KOPT-K1 (cell line): ENCODE measurements around the gene TENT4A.

ENCODE experiments used
- H3K27ac ChIP-seq: fragments of 200-600 bp; sonication (generic); 2 replicates; pipeline ENCODE4 v1.5.1; 2016; ENCODE audit warnings: antibody characterized with exemption, mild to moderate bottlenecking, low read depth, low read length; ENCODE audit not compliant: poor library complexity, severe bottlenecking
- H3K36me3 ChIP-seq: fragments of 200-600 bp; sonication (generic); 2 replicates; pipeline ENCODE4 v1.5.1; 2017; ENCODE audit warnings: antibody characterized with exemption, mild to moderate bottlenecking, low read length, moderate library complexity; ENCODE audit not compliant: insufficient read depth
- H3K9me3 ChIP-seq: fragments of 200-600 bp; sonication (generic); 2 replicates; pipeline ENCODE4 v1.5.1; 2017; ENCODE audit warnings: antibody characterized with exemption, low read length, mild to moderate bottlenecking; ENCODE audit not compliant: insufficient read depth, poor library complexity, severe bottlenecking

The TENT4A gene

DNA sequence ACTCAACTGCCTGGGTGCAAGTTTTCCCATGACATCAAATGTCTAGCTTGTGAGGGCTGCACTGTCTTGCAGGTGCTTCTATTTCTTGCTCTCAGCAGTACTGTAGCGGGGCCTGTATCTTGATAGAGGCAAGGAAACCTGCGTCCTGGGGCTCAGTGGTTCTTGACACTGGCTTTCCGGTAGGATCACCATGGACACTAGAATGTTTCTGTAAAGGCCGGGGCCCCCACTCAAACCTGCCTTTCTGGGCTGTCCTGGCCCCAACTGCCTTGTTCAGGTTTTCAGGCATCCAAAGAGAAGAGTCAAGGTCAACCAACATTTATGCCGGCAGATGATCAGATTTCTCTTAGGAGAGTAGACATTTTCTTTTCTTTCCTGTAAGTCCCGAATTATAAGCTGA is 26.7 kb upstream of the TENT4A start:
- Histone ChIP-seq H3K36me3 (no peaks in the 10 kb centered on the region), H3K27ac (no peak overlapping the region), H3K9me3 (no peaks in the 10 kb centered on the region)

DNA sequence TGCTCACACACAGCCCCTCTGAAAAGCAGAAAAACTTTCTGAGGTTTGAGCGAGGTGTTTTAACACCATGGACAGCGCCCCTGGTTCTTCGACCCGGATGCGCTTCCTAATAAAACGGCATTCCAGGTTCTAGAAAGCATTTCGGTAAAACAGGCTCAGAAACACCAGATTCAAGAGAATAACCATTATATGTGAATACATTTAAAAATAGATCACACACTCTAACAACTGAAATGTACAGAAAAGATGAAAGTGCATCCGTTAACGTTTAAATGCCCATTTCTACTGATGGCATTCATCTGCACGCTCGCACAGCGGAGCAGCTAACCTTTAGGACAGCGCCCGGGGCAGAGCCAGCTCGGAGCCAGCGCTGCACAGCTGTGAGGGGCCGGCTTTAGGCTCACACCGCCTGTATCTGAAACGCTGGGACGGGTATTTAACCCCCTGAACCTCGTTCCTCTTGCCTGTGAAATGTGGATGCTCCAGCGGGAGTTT is 26.3 kb upstream of the TENT4A start:
- Histone ChIP-seq H3K27ac (no peak overlapping the region), H3K9me3 (no peaks in the 10 kb centered on the region), H3K36me3 (no peaks in the 10 kb centered on the region)

DNA sequence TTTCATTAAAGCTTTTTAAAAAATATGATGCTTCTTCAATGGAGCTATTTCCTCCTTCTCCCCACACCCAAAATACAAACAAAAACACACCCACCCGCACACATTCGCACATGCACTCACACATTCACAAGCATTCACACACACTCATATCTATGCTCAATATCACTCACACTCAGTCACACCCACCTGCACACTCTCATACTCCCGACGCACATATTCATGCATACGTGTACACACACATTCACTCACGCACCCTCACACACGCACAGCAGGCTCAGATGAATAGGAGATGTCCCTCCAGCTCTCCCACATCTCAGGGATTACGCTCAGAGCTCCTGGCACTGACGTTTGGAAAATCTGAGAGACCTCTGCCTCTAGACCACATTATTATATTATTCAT is 25.7 kb upstream of the TENT4A start:
- Histone ChIP-seq H3K36me3 (no peaks in the 10 kb centered on the region), H3K27ac (no peak overlapping the region), H3K9me3 (no peaks in the 10 kb centered on the region)

DNA sequence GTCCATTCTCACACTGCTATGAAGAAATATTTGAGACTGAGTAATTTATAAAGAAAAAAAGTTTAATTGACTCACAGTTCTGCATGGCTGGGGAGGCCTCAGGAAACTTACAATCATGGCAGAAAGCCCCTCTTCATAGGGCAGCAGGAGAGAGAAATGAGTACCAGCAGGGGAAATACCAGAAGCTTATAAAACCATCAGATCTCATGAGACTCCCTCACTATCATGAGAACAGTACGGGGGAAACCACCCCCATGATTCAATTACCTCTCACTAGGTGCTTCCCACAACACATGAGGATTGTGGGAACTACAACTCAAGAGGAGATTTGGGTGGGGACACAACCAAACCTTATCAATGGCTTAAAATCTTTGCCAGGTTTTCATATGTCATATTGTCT is 20.3 kb upstream of the TENT4A start:
- H3K9me3 ChIP-seq = no peaks in the 10 kb centered on the region
- H3K36me3 ChIP-seq = no peaks in the 10 kb centered on the region
- H3K27ac ChIP-seq = no peak overlapping the region

DNA sequence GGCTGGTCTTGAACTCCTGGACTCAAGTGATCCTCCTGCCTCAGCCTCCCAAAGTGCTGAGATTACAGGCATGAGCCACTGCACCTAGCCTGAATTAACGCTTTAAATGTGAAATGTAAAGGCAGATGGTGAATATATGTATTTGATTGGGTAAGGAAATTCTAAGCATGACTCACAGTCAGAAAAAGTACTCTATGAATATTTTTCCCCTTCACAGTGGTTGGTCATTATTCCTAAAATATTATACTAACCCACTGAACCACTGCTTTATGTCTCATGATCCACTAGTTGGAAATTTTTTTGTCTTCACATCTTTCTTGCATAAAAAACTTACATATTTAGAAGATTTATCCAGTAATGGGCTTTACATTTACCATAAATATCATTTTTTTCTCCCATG is 14.5 kb upstream of the TENT4A start:
- H3K9me3 ChIP-seq = no peaks in the 10 kb centered on the region
- H3K27ac ChIP-seq = no peak overlapping the region
- H3K36me3 ChIP-seq = no peaks in the 10 kb centered on the region

DNA sequence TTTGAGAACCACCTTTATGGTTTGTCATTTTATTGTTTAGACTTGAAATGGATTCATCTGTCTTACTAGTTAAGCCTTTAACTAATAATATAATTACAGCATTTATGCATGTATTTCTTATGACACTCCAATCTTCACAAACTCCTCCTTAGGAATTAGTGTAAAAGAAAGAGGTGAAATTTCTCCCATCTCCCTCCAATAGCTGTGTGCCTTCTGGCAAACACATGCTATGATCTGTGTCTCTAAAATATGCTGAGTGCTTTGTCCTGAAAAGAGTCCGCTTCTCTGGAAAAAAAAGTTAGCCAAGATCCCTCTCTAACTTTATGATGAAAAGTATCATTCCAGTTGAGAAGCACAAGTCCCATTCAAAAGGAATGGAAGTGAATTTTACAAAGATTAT is 13.9 kb upstream of the TENT4A start:
- Histone ChIP-seq H3K27ac (no peak overlapping the region), H3K36me3 (no peaks in the 10 kb centered on the region), H3K9me3 (no peaks in the 10 kb centered on the region)

DNA sequence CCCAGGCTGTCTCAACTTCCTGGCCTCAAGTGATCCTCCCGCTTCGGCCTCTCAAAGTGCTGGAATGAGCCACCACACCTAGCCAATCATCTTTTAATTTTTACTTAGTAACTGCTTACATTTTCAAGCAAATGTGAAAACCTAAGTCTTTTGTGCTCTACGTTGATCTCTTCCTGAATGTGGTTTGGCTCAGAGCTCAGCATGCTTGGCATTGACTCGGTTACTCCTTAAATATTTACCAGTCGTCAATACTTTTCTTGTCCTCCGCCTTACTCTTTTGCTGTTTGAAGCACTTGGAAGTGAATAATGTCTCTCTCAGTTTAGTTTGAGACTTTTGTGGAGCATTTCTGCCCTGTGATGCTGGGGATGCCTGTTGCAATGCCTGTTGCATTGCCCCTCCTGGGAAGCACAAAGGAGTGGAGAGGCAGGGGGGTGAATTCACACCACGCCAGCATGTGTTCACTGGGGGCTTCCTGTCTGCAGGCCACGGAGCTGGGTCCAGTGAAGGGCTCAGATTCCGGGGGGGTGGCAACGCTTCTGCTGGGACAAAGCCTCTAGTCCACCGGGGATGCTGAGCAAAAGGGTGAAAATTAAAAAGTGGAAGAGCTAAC is 13.1 kb upstream of the TENT4A start:
- Histone ChIP-seq H3K36me3 (no peaks in the 10 kb centered on the region), H3K27ac (no peak overlapping the region), H3K9me3 (no peaks in the 10 kb centered on the region)

DNA sequence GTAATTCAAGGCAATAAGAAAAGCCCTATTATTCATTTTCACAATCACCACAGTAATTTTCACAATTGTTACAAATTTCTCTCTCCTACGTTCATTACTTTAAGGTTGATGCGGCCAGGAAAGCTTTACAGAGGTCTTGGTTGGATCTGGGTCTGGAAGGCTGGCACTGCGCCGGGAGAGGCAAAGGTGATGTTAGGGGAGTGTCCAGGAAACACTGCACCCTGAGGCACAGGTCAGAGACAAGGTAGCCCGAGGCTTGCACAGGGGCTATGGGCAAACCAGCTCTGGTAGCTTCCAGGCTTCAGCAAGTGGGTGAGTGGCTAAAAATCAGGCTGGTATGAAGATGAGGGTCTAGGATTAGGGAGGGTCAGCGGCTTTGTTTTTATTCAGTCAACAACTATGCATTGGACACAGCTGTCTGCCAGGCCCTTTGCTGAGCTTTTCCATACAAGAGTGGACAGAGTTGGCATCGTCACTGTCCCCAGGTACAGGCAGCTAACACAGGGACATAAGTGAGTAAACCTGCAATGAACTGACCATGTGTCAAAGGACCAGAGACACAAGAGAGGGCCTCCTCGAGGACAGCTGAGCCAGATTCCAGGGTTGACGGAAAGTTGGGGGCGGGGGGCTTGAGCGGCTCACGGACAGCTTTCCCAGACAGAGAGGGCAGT is 12.4 kb upstream of the TENT4A start:
- Histone ChIP-seq H3K27ac (no peak overlapping the region), H3K36me3 (no peaks in the 10 kb centered on the region), H3K9me3 (no peaks in the 10 kb centered on the region)

DNA sequence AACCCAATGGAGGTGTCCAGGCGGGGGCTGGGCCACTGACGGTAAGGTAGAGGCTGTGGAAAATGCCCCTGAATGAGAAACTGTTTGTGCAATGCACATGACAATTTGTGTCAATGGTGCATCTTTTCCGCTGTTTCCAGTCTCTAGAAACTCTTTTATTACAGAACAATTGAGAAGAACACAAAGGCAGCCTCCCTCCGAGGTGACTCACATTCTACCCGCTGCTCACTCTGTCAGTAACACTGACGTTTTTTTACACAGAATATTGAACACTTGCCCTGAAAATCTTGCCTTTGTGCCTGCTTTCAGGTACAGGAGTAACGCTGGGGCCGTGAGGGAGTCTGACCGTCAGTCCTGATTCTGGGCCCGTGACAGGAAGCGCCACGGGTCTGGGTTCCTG is 11.7 kb upstream of the TENT4A start:
- no peaks in the 10 kb centered on the region for H3K9me3 ChIP-seq
- no peak overlapping the region for H3K27ac ChIP-seq
- no peaks in the 10 kb centered on the region for H3K36me3 ChIP-seq

DNA sequence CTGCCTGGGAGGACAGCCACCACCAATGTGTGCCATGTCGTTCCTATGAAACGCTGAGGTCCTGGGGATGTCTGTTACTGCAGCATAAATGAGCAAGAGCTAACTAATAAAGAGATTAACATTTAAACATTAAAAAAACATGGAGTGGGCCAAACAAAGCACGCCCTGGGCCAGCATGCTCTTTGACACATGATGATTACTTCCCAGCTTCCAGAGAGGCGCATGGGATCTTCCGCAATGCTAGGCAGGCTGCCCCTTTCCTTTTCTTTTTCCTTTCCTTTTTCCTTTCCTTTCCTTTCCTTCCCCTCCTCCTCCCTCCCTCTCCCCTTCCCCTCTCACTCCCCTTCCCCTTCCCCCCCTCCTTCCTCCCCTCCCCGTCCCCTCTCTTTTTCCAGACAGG is 10.6 kb upstream of the TENT4A start:
- H3K27ac ChIP-seq = no peak overlapping the region
- no peaks in the 10 kb centered on the region for H3K9me3 ChIP-seq
- H3K36me3 ChIP-seq = no peaks in the 10 kb centered on the region

DNA sequence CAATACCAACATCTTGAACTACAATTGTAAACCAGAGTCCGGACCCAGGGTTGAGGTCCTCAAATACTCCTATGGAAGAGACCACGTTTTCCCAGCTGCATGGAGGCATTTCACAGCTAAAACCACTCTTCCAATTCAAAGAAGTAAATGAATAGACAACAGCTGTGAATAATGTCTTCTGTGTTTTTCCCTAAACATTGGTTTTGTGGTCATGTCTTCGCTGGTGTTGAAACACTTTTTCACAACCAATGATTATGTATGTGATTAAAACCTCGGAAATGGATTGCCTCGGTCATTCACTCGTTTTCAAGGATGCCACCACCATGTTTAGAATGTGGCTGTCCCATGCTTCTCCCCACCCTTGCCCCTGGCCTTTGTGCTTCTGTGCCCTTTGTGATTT is 9.4 kb upstream of the TENT4A start:
- Histone ChIP-seq H3K27ac (no peak overlapping the region), H3K36me3 (no peaks in the 10 kb centered on the region), H3K9me3 (no peaks in the 10 kb centered on the region)

DNA sequence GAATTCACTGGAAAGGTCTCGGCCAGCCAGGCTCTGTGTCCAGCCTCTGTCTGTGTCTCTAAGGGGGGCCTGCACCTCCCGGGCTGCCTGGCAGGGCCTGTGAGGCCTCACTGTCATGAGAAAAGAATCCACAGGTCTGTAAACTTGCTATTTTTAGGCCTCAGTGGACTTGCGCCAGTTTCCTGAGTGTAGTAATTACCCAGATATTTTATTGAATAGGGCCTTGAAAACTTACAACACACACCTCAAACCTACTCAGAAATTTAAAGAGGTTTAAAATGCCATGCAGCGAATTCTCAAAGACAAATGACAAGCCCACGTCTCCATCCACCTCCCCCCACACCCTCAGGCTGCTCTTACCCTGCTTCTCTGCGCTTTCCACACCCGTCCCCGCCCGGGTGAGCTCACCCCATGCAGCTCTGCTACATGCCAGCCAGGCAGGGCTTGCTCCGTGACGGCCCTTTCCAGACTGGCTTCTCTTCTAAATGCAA is 8.8 kb upstream of the TENT4A start:
- Histone ChIP-seq H3K36me3 (no peaks in the 10 kb centered on the region), H3K9me3 (no peaks in the 10 kb centered on the region), H3K27ac (no peak overlapping the region)

DNA sequence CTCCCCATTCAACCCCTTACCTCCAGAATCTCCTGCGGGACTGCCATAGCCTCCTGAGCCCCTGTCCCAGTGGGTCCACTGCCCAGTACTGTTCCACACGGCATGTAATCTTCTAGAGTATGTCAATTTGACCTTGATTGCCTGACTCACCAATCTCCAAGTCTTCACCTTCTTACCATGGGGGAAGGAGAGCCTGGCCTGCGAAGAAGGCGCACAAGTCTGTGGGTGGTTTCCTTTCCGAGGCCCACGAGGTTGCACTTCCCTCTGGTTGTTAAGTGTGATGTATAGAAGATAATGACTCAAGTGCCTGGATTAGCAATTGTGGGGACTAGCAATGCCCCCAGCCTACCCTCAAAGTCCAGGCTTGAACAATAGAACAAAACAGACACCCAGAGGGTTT is 8.1 kb upstream of the TENT4A start:
- Histone ChIP-seq H3K36me3 (no peaks in the 10 kb centered on the region), H3K9me3 (no peaks in the 10 kb centered on the region), H3K27ac (no peak overlapping the region)

DNA sequence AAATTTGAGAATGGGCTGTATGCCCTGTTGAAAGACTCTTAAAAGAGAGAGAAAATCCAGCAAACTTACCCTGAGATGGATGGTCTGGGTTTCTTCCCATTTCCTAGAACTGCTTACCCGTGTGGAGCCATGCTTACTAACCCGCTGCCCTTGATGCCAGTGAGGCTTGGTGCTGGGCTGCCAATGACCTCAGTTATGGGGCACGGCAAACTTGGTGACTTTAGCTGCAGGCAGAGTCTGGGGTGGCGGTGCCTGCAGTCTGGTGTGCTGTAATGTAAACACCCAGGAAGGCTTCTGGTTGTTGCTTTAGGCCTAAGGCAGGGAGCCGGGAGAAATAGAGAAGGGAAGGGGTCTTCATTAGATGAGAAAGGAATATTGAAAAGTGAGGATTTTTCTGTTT is 7.3 kb upstream of the TENT4A start:
- Histone ChIP-seq H3K9me3 (no peaks in the 10 kb centered on the region), H3K27ac (peak overlapping the region; percentile 15), H3K36me3 (no peaks in the 10 kb centered on the region)

DNA sequence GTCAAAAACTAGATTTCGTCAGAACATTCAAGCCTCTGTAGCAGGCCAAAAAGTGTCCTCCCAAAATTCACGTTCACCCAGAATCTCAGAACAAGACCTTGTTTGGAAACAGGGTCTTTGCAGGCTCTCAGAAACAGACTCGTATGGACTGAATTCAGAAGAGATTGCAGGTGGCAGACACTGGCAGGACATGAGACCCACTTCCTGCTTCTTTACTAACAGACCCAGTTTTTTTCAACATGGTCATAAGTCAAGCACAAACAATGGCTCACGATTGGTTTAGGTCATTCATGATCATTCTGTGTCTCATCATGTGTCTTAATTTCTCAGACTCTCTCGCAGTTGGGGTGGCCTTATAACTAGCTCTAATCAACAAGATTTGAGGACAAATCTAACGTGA is 5.4 kb upstream of the TENT4A start:
- no peaks in the 10 kb centered on the region for H3K9me3 ChIP-seq
- no peaks in the 10 kb centered on the region for H3K36me3 ChIP-seq
- peak overlapping the region; percentile 30 for H3K27ac ChIP-seq

DNA sequence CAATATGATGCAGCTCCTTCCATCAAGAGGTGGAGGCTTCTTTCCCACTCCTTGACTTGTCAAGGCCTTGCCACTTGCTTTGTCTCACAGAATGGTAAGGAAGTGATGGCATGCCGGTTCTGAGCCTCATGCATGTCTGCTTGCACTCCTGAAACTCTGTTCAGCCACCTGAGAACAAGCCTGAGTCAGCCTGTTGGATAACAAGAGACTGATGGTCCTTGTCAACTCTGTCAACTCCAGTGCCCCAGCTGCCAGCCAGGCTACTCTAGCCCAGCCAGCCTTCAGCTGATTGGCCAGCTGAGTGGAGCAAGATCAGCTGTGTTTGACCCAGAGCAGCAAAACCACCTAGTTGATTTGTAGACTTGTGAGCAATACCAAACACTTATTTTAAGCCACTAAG is 4.4 kb upstream of the TENT4A start:
- H3K9me3 ChIP-seq = no peaks in the 10 kb centered on the region
- H3K36me3 ChIP-seq = no peaks in the 10 kb centered on the region
- no peak overlapping the region for H3K27ac ChIP-seq
